HG03558 (cell line): ENCODE measurements around the gene METTL26.

ENCODE experiments used
- ATAC-seq: cut with Tn5 transposase; IDR thresholded peaks from one replicate; pipeline ENCODE4 v1.9.1; 2021; ENCODE audit warnings: moderate number of reproducible peaks; ENCODE audit not compliant: unreplicated experiment; ENCODE audit errors: extremely low read depth

METTL26 gene

GRCh38 chr16:641326-642188 is 5.5 kb upstream of the METTL26 start, which contains the start of gene MCRIP2:
Gene MCRIP2, plus strand, starts transcription at chr16:641828. Its CDS starts 164 bp downstream, at chr16:641992.
- no peak for ATAC-seq

- ATAC-seq, result no peak
Measured at GRCh38 chr16:640614-641013, 4.5 kb upstream of the METTL26 start.

- ATAC-seq, result no peak
Measured at GRCh38 chr16:638836-639235, 2.7 kb upstream of the METTL26 start.

- ATAC-seq, result no peak
Measured at GRCh38 chr16:638034-638543, 2.0 kb upstream of the METTL26 start.

GRCh38 chr16:637081-638018 is 1.2 kb upstream of the METTL26 start:
- no peak for ATAC-seq

- peak; percentile 6 for ATAC-seq
Measured at GRCh38 chr16:635573-636205, 416 bp downstream of the METTL26 start.

- ATAC-seq, result no peak
Measured at GRCh38 chr16:634996-635395, 1.1 kb downstream of the METTL26 start.

GRCh38 chr16:634051-634670 is 1.9 kb downstream of the METTL26 start:
- ATAC-seq, result no peak

- no peak for ATAC-seq
Measured at GRCh38 chr16:633336-634050, 2.6 kb downstream of the METTL26 start.

- no peak for ATAC-seq
Measured at GRCh38 chr16:632486-633335, 3.4 kb downstream of the METTL26 start.

GRCh38 chr16:631808-632358 is 4.2 kb downstream of the METTL26 start:
- ATAC-seq, result no peak

GRCh38 chr16:630815-631405 is 5.2 kb downstream of the METTL26 start, which contains the start of gene WFIKKN1:
Gene WFIKKN1, plus strand, starts transcription at chr16:630985. Its CDS starts 269 bp downstream, at chr16:631254.
- ATAC-seq, result no peak

GRCh38 chr16:630249-630814 is 5.8 kb downstream of the METTL26 start:
- ATAC-seq, result no peak

- no peak for ATAC-seq
Measured at GRCh38 chr16:629833-630248, 6.3 kb downstream of the METTL26 start.

- ATAC-seq, result no peak
Measured at GRCh38 chr16:629185-629832, 6.8 kb downstream of the METTL26 start.

- no peak for ATAC-seq
Measured at GRCh38 chr16:628321-629061, 7.6 kb downstream of the METTL26 start.
